ENCODE measurements around the gene EXOC3L2.
"Not testable (repeated sequence)": the region's sequence is repeated elsewhere in the genome, so short reads cannot be mapped to it uniquely, and the experiment has no call there.

EXOC3L2 gene

DNA sequence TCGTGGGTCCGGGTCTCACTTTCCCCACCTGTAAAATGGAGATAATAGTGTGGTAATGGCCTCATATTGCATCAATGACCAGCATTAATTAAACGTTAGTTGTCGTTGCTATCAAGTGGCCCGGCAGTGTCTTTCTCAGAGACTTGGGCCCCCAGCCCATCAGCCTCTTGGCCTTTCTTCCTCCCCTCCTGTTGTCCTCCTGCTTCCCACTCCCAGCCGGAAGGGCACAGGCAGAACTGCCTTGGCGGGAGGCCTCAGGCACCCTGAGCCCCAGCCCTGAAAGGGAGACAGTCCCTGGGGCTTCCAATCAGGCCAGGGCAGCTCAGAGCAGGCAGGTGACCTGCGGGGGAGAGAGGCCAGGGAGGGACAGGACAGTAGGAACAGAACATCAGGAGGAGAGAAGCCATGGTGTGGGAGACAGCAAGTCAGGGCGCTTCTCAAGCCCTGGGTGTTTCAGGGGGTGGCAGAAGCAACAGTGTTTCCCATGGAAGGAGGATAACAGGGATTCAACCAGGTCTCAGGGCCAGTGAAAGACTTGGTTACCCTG, 10.5 kb upstream of the EXOC3L2 start:
- DNase-seq: no peak
- no peak for ATAC-seq

- DNase-seq: no peak
- ATAC-seq: no peak
These were observed 8.9 kb upstream of the EXOC3L2 start for GRCh38 chr19:45254044-45254531.

GRCh38 chr19:45253396-45254027, 8.3 kb upstream of the EXOC3L2 start:
- ATAC-seq (peak; percentile 43), DNase-seq (peak; percentile 20)

DNA sequence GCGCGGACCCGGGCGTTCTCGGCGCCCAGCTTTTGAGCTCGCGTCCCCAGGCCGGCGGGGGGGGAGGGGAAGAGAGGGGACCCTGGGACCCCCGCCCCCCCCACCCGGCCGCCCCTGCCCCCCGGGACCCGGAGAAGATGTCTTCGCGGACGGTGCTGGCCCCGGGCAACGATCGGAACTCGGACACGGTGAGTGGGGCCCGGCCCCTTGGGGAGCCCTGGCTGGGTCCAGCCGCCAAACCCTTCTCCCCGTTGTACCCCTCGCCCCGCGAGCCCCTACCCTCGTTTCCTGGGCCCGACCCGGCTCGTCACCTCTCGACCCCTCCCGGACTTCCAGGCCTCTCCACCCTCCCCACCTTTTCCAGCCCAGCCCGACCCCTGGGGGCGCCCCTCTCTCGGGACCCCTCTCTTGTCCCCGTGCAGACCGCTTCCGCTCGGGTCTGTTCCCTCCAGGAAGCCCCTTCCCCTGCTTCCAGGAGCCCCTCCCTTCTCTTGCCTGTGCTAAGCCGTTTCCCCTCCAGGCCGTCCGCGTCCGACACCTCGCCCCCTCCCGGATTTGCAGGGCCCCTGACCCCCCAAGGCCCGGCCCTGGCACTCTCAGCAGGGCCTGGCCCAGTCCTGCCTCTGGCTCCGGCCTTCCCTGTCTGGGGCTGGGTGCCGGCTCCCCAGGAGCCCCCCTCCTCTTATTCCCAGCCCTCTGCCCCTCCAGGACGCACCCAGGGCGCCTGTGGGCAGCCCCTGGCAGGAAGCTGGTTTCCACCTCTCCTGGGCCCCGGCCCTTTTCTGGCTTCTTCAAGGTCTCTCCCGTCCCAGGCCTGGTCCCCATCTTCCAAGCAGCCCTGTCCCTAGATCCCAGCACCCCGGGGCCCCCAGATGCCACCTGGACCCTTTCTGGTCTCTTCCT, 6.5 kb upstream of the EXOC3L2 start:
- no peak for ATAC-seq
- peak; percentile 23 for DNase-seq

- DNase-seq: peak; percentile 64
- ATAC-seq: peak; percentile 72
These were observed 5.7 kb upstream of the EXOC3L2 start, which contains the start of gene MARK4 for GRCh38 chr19:45250832-45251451. TSS of gene MARK4 (plus strand) at chr19:45251271. CDS start at chr19:45251589, 318 bp downstream.

DNA sequence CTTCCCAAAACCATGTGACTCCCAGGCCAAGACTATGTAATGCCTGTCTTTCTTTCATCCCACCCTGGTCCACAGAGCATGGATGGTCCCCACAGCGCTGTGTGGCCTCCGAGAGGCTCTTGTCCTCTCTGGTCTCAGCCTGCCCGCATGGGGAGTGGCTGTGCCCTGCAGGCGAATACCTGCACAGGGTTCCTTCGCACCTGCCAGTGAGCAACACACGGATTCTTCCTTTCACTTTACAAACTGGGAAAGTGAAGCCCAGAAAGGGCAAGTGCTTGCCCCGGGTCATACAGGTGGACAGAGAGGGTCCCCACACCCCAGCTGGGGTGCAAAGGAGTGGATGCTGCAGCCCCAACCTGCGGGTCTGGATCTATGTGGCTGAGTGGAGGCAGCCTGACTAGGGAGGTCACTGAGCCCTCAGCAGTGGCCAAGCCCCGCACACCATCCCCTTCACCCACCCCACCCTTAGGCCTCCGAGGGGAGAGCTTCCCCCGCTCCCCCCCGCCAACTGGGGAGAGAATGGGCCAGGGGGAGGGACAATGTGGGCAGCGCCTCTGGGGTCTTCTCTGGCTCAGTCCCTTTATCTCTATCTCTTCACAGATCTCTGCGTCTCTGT, 5.1 kb upstream of the EXOC3L2 start:
- DNase-seq (no peak), ATAC-seq (no peak)

DNA sequence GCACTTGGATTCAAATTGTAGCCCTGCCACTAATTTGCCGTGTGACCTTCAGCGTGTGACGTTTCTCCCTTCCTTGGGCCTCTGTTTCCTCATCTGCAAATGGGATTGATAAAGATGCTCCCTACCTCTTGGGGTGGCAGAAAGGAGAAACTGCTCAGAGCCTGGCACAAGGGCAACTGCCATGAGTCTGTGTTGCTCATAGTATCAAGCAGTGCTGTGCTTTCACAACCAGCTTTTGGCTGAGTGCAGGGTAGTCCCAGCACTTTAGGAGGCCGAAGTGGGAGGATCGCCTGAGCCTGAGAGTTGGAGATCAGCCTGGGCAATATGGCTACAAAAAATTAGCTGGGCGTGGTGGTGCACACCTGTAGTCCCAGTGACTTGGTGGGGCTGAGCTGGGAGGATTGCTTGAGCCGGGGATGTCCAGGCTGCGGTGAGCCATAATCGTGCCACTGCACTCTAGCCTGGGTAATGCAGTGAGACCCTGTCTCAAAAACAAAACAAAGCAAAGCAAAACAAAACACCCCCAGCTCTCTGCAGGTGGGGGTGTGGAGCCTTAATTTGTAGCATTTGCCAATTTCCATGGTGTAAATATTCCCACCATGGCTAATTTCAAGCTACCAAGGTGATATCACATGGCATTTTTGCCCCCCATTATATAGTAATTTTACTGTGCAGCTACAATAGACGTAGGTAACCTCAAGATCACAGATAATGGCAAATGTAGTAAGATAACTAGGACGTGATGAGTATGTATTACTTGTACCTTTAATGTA, 4.2 kb upstream of the EXOC3L2 start:
- DNase-seq: no peak
- ATAC-seq: no peak

- ATAC-seq: no peak
- DNase-seq: no peak
These were observed 1.9 kb upstream of the EXOC3L2 start for GRCh38 chr19:45247136-45247535.

DNA sequence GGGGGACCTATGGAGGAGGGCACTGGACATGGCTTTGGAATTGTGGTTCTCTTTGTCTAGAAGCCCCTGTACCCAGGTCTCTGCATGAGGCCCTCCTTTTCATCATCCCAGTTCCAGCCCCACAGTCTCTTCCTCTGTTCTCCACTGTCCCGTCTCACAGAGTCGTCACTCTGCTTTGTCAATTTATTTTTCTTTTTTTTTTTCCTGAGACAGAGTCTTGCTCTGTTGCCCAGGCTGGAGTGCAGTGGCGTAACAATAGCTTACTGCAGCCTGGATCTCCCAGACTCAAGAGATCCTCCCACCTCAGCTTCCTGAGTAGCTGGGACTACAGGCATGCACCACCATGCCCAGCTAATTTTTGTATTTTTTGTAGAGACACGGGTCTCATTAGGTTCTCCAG, 619 bp upstream of the EXOC3L2 start:
- ATAC-seq: no peak
- no peak for DNase-seq

GRCh38 chr19:45244133-45244794, 943 bp downstream of the EXOC3L2 start:
- DNase-seq (no peak), ATAC-seq (no peak)

- ATAC-seq: no peak
These were observed 2.0 kb downstream of the EXOC3L2 start for GRCh38 chr19:45243144-45243732.

DNA sequence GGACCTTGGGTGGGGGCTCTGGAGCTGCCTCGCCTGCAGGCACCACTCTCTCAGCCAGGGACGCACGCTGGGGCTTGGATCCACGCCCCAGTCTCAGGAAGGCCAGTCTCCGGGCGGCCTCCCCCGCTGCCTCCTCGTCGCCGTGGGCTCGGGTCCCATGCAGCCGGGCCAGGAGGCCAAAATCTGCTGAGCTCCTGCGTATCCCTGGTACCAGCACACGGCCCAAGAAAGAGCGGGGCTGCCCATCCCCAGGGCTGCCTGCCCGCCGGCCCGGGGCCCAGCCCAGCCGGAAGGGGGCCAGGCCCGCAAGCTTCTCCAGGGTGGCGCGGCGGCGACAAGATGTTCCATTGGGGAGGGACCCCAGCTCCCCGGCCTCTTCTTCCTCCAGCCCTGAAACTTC, 6.7 kb downstream of the EXOC3L2 start:
- no peak for DNase-seq
- no peak for ATAC-seq

More at GRCh38 chr19:45243144-45243732, 2.0 kb downstream of the EXOC3L2 start:
- DNase-seq: no peak

GRCh38 chr19:45235485-45235884, 9.7 kb downstream of the EXOC3L2 start:
- DNase-seq (no peak), ATAC-seq (no peak)

DNA sequence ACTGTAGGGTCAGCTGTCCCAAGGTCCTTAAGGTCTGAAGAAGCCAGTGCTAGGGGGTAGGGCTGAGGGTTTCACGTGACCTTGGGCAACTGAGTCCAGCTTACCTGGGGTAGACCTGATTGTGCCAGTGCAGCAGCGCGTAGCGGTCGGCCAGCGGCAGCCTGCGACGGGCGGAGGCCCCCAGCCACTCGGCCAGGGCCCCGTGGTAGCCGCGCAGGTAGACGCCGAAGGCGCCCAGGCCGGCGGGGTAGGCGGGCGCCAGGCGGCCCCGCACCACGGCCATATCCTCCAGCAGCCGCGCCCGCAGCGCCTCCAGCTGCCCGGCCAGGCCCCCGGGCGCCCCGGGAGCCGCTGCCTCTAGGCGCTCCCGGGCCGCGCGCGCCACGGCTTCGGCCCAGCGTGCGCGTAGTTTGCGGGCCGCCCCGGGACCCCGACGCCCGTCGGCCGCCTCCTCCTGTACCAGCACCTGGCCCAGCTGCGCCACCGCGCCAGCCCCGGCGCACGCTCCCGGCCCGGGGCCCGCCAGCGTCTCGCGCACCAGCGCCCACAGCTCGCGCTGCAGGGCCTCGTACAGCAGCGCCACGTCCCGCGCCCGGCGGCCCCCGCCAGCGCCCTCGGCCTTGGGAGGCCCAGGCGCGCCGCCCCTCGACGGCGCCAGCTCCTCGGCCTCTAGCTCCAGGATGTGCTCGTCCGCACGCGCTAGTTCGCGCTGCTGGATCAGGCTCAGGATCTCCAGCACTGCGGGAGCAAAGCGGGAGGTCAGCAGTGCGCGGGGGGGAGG, 10.9 kb downstream of the EXOC3L2 start:
- DNase-seq: no peak
- no peak for ATAC-seq

DNA sequence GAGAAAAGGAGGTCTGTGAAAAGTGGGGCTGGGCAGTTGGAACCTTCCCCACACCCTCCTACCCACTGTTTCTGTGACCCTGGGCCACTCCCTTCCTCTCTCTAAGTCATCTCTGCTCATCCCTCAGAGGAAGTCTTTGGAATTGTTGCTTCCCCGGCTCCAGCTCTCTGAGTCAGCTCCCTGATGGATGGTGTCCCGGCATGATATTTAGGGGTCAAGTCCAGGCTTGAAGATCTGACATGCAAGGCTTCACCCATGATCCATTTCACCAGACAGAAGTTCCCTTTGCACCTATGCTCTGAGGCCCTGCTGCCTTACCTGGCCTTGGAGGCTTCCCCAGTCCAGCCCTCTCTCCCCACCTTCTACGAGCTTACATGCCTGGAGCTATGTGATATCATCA, 13.3 kb downstream of the EXOC3L2 start:
- no peak for DNase-seq
- no peak for ATAC-seq

DNA sequence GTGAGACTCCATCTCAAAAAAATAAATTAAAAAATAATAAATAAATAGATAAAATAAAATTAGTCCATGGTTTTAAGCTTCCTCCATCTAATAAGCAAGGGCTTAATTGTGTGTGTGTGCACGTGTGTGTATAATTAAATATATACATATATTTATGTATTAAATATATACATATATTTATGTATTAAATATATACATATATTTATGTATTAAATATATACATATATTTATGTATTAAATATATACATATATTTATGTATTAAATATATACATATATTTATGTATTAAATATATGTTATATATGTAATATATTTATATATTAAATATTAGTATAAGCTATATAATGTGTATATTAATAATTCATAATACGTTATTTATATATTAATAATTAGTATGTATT, 16.2 kb downstream of the EXOC3L2 start:
- not testable (repeated sequence) for DNase-seq, ATAC-seq

- no peak for ATAC-seq
- no peak for DNase-seq
These were observed 20.6 kb downstream of the EXOC3L2 start for GRCh38 chr19:45224645-45225044.

GRCh38 chr19:45223879-45224278, 21.3 kb downstream of the EXOC3L2 start:
- DNase-seq (no peak), ATAC-seq (no peak)

GRCh38 chr19:45222724-45223123, 22.5 kb downstream of the EXOC3L2 start:
- no peak for ATAC-seq
- no peak for DNase-seq
